GM18867 (cell line): Measurements from ENCODE around the gene PDZRN3.

Experiments used
- ATAC-seq: cut with Tn5 transposase; IDR thresholded peaks from one replicate; pipeline ENCODE4 v1.9.1; 2021; ENCODE audit warnings: mild to moderate bottlenecking, moderate library complexity; ENCODE audit not compliant: unreplicated experiment

The PDZRN3 gene

GRCh38 chr3:73529308-73530021 is 95.3 kb downstream of the PDZRN3 start:
- ATAC-seq: no peak

- ATAC-seq: no peak
Measured at GRCh38 chr3:73525591-73525990, 99.2 kb downstream of the PDZRN3 start.

GRCh38 chr3:73523661-73524060 is 101.1 kb downstream of the PDZRN3 start:
- ATAC-seq: no peak

GRCh38 chr3:73521734-73522336 is 102.9 kb downstream of the PDZRN3 start:
- ATAC-seq: no peak

- no peak for ATAC-seq
Measured at GRCh38 chr3:73520931-73521461, 103.7 kb downstream of the PDZRN3 start.

GRCh38 chr3:73516631-73517030 is 108.1 kb downstream of the PDZRN3 start:
- no peak for ATAC-seq

- ATAC-seq: no peak
Measured at GRCh38 chr3:73513260-73513659, 111.5 kb downstream of the PDZRN3 start.

GRCh38 chr3:73511571-73512525 is 112.9 kb downstream of the PDZRN3 start:
- ATAC-seq: no peak

- no peak for ATAC-seq
Measured at GRCh38 chr3:73510784-73511183, 114.0 kb downstream of the PDZRN3 start.

- ATAC-seq: no peak
Measured at GRCh38 chr3:73510334-73510733, 114.4 kb downstream of the PDZRN3 start.

GRCh38 chr3:73509816-73510215 is 114.9 kb downstream of the PDZRN3 start:
- no peak for ATAC-seq

GRCh38 chr3:73509066-73509465 is 115.7 kb downstream of the PDZRN3 start:
- ATAC-seq: no peak

GRCh38 chr3:73508330-73508954 is 116.3 kb downstream of the PDZRN3 start:
- ATAC-seq: peak; percentile 56

- ATAC-seq: no peak
Measured at GRCh38 chr3:73504852-73505251, 119.9 kb downstream of the PDZRN3 start.

GRCh38 chr3:73504239-73504638 is 120.5 kb downstream of the PDZRN3 start:
- no peak for ATAC-seq

- ATAC-seq: peak; percentile 66
Measured at GRCh38 chr3:73503781-73504180, 121.0 kb downstream of the PDZRN3 start.

GRCh38 chr3:73502609-73503583 is 121.8 kb downstream of the PDZRN3 start:
- peak; percentile 69 for ATAC-seq

- no peak for ATAC-seq
Measured at GRCh38 chr3:73500321-73500720, 124.4 kb downstream of the PDZRN3 start.

GRCh38 chr3:73499787-73500186 is 125.0 kb downstream of the PDZRN3 start:
- ATAC-seq: peak; percentile 49
